Measurements from ENCODE around the gene E2F3. TPM values are rescaled to one million over a fixed set of nuclear protein-coding genes. Genes with fewer than 3 reads are reported as not detected.

The E2F3 gene
- total RNA-seq, 4 donors from 2014 or later: 2.9 to 5.6 (median 4.2) TPM

- Histone ChIP-seq H3K27ac (replicated peaks in 1 of 4) (no peak overlapping the region), H3K4me1 (no peaks in the 10 kb centered on the region), H3K4me3 (no peak overlapping the region), H3K27me3 (no peaks in the 10 kb centered on the region), H3K9me3 (no peaks in the 10 kb centered on the region), H3K36me3 (no peaks in the 10 kb centered on the region)
- DNase-seq (ENCODE audit: extremely low spot score): no peak
- intact Hi-C loops (cut with DNase I): no loop called here
- 88% methylated on average over 3 of the region's 3 CpGs for WGBS
- TF ChIP-seq POLR2AphosphoS5 (IDR thresholded peaks at IDR 0.05) (no peak), EP300 (IDR thresholded peaks at IDR 0.05) (no peak), CTCF (IDR thresholded peaks at IDR 0.05) (no peak), POLR2A (IDR thresholded peaks at IDR 0.05; ENCODE audit: low read depth) (no peak)
These were observed 71.1 kb downstream of the E2F3 start for GRCh38 chr6:20472748-20473147.

- Histone ChIP-seq H3K27ac (replicated peaks in 1 of 4) (no peak overlapping the region), H3K27me3 (no peaks in the 10 kb centered on the region), H3K9me3 (no peaks in the 10 kb centered on the region), H3K36me3 (no peaks in the 10 kb centered on the region), H3K4me3 (no peak overlapping the region), H3K4me1 (no peaks in the 10 kb centered on the region)
- no peak for TF ChIP-seq CTCF (IDR thresholded peaks at IDR 0.05)
- 71% methylated on average over 1 of the region's 1 CpG for WGBS
- no peak for DNase-seq (ENCODE audit: extremely low spot score)
- intact Hi-C loops (cut with DNase I): no loop called here
These were observed 71.8 kb downstream of the E2F3 start for GRCh38 chr6:20473518-20473917.

- Histone ChIP-seq H3K4me3 (no peak overlapping the region), H3K4me1 (no peaks in the 10 kb centered on the region), H3K36me3 (no peaks in the 10 kb centered on the region), H3K27me3 (no peaks in the 10 kb centered on the region), H3K27ac (replicated peaks in 1 of 4) (no peak overlapping the region), H3K9me3 (no peaks in the 10 kb centered on the region)
- TF ChIP-seq POLR2AphosphoS5 (IDR thresholded peaks at IDR 0.05) (no peak), CTCF (IDR thresholded peaks at IDR 0.05) (no peak)
- intact Hi-C loops (cut with DNase I): no loop called here
- WGBS: 91% methylated on average over 7 of the region's 7 CpGs
- DNase-seq (ENCODE audit: extremely low spot score): no peak
These were observed 73.3 kb downstream of the E2F3 start for GRCh38 chr6:20474874-20475542.

GRCh38 chr6:20476501-20477043 is 74.9 kb downstream of the E2F3 start:
- intact Hi-C loops (cut with DNase I): no loop called here
- Histone ChIP-seq H3K36me3 (peaks cover 0 to 7% (median 5%) of the 10 kb centered on the region in 4 donors), H3K27me3 (no peaks in the 10 kb centered on the region), H3K4me1 (no peaks in the 10 kb centered on the region), H3K9me3 (no peaks in the 10 kb centered on the region), H3K27ac (replicated peaks in 1 of 4) (no peak overlapping the region), H3K4me3 (no peak overlapping the region)
- DNase-seq (ENCODE audit: extremely low spot score): no peak
- 96% methylated on average over 5 of the region's 6 CpGs for WGBS
- TF ChIP-seq EP300 (IDR thresholded peaks at IDR 0.05) (no peak), CTCF (IDR thresholded peaks at IDR 0.05) (no peak), POLR2A (IDR thresholded peaks at IDR 0.05; ENCODE audit: low read depth) (no peak), POLR2AphosphoS5 (IDR thresholded peaks at IDR 0.05) (no peak)

GRCh38 chr6:20477485-20477884 is 75.8 kb downstream of the E2F3 start:
- TF ChIP-seq CTCF (IDR thresholded peaks at IDR 0.05) (no peak), EP300 (IDR thresholded peaks at IDR 0.05) (no peak), POLR2AphosphoS5 (IDR thresholded peaks at IDR 0.05) (no peak), POLR2A (IDR thresholded peaks at IDR 0.05; ENCODE audit: low read depth) (no peak)
- peaks cover 0 to 8% (median 7%) of the 10 kb centered on the region in 4 donors for H3K36me3 ChIP-seq
- H3K4me1 ChIP-seq: no peaks in the 10 kb centered on the region
- intact Hi-C loops (cut with DNase I): no loop called here
- no peaks in the 10 kb centered on the region for H3K27me3 ChIP-seq
- WGBS: 100% methylated on average over 2 of the region's 2 CpGs
- H3K9me3 ChIP-seq: no peaks in the 10 kb centered on the region
- H3K27ac ChIP-seq (replicated peaks in 1 of 4): no peak overlapping the region
- DNase-seq (ENCODE audit: extremely low spot score): no peak
- no peak overlapping the region for H3K4me3 ChIP-seq

All from esophagus muscularis mucosa (tissue), 4 donors.